22Rv1 (cell line): ENCODE measurements around the gene SH3BP5L.

Source experiments
- CTCF ChIP-seq: fragments of 450-650 bp; IDR thresholded peaks from 2 replicates; pipeline ENCODE4 v1.5.1; 2017; ENCODE audit warnings: mild to moderate bottlenecking
- ZFX ChIP-seq: fragments of 450-650 bp; IDR thresholded peaks from 2 replicates; pipeline ENCODE4 v1.6.1; 2017; ENCODE audit warnings: antibody characterized with exemption, borderline replicate concordance

DNA sequence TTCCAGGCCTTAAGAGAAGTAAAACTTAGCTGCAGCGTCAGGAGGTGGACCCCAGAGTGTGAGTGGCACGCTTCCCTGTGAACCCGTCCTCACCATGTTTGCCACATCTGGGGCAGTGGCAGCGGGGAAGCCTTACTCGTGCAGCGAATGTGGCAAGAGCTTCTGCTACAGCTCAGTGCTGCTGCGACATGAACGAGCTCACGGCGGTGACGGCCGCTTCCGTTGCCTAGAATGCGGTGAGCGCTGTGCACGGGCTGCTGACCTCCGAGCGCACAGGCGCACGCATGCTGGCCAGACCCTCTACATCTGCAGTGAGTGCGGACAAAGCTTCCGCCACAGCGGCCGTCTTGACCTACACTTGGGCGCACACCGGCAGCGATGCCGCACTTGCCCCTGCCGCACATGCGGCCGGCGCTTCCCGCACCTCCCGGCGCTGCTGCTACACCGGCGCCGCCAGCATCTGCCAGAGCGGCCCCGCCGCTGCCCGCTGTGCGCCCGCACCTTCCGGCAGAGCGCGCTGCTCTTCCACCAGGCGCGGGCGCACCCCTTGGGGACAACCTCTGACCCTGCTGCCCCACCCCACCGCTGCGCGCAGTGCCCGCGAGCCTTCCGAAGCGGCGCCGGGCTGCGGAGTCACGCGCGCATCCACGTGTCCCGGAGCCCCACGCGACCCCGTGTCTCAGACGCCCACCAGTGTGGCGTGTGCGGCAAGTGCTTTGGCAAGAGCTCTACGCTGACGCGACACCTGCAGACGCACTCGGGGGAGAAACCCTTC is 21.7 kb upstream of the SH3BP5L start:
- TF ChIP-seq CTCF = no peak
- TF ChIP-seq ZFX = no peak
